ENCODE data around the gene EMILIN2. TPM values are rescaled to one million over a fixed set of nuclear protein-coding genes. Genes with fewer than 3 reads are reported as not detected.

EMILIN2 gene
- 11.9 and 15.3 TPM in 2 replicates for total RNA-seq

GRCh38 chr18:2846636-2847316 is at the start of gene EMILIN2:
Gene EMILIN2, plus strand, starts transcription at chr18:2847006. Its CDS starts 183 bp downstream, at chr18:2847189.

Other genes starting within 250 kb of the EMILIN2 start
- 20.2 and 23.2 TPM in 2 replicates for gene SMCHD1, start 191.3 kb upstream of the EMILIN2 start, total RNA-seq
- gene LPIN2, start 166.1 kb downstream of the EMILIN2 start, total RNA-seq: 22.9 and 28.7 TPM in 2 replicates